Heart left ventricle (tissue), 16 donors: ENCODE measurements around the gene ITK. TPM values are rescaled to one million over a fixed set of nuclear protein-coding genes. Genes with fewer than 3 reads are reported as not detected.
"Not testable (repeated sequence)": the region's sequence is repeated elsewhere in the genome, so short reads cannot be mapped to it uniquely, and the experiment has no call there.

Experiments used
- ATAC-seq, 4 donors: fragments of 200-7000 bp; cut with Tn5 transposase; one replicate each; pipeline ENCODE4 v1.9.1; 2020 to 2022; ENCODE audit warnings: moderate library complexity in 4 of 4, mild to moderate bottlenecking in 3 of 4, moderate number of reproducible peaks in 1 of 4
- DNase-seq, 5 donors: peaks; one replicate each; pipeline ENCODE4 v3.0.0-alpha.2; 2020
- H3K27ac ChIP-seq, 12 donors: fragments of 200-600 bp; sonication (generic) in 4 of 12; one replicate each; pipeline versions ENCODE4 v1.5.0 to v1.8.0; 2016 to 2022; ENCODE audit warnings: mild to moderate bottlenecking in 2 of 12
- H3K27me3 ChIP-seq, 9 donors: fragments of 200-600 bp; sonication (generic) in 2 of 9; one replicate each; pipeline versions ENCODE4 v1.5.1 to v1.8.0; 2016 to 2022; ENCODE audit warnings: mild to moderate bottlenecking in 3 of 9
- H3K36me3 ChIP-seq, 9 donors: fragments of 200-600 bp; sonication (generic) in 2 of 9; one replicate each; pipeline versions ENCODE4 v1.5.0 to v1.8.0; 2018 to 2022; ENCODE audit warnings: mild to moderate bottlenecking in 2 of 9
- H3K4me1 ChIP-seq, 12 donors: fragments of 200-600 bp; sonication (generic) in 4 of 12; one replicate each; pipeline versions ENCODE4 v1.5.0 to v1.8.0; 2016 to 2022; ENCODE audit warnings: mild to moderate bottlenecking in 3 of 12
- H3K4me3 ChIP-seq, 12 donors: fragments of 200-600 bp; sonication (generic) in 4 of 12; one replicate each; pipeline versions ENCODE4 v1.5.0 to v1.8.0; 2017 to 2022; ENCODE audit warnings: mild to moderate bottlenecking in 9 of 12, moderate library complexity in 4 of 12
- H3K9me3 ChIP-seq, 12 donors: fragments of 200-600 bp; sonication (generic) in 4 of 12; one replicate each; pipeline versions ENCODE4 v1.5.0 to v1.8.0; 2016 to 2022; ENCODE audit warnings: mild to moderate bottlenecking in 1 of 12
- CTCF ChIP-seq, 12 donors: fragments of 200-600 bp; sonication (generic) in 4 of 12; IDR thresholded peaks; one replicate each; pipeline versions ENCODE4 v1.5.0 to v1.8.0; 2018 to 2022; ENCODE audit warnings: antibody characterized with exemption in 12 of 12, mild to moderate bottlenecking in 5 of 12
- POLR2A ChIP-seq, 2 donors: fragments of 450-650 bp; IDR thresholded peaks; one replicate each; pipeline ENCODE4 v1.6.1; 2017; ENCODE audit warnings: antibody characterized with exemption in 2 of 2, mild to moderate bottlenecking in 2 of 2, moderate library complexity in 2 of 2
- WGBS, 4 donors: extraction: QIAGEN DNeasy Blood & Tissue Kit in 2 of 4; methylation state at CpG; one replicate each; pipeline versions ENCODE4 v1.1.5 to v1.1.7; 2013 to 2018; 5-methylcytosine and 5-hydroxymethylcytosine counted together
- intact Hi-C, 10 donors: fragments of 100-400 bp; cut with DNase I; formaldehyde crosslinking; loops; one replicate each; pipeline versions ENCODE4 v1.11.1 to v1.14.2; 2022
- polyA plus RNA-seq, 2 donors: library from polyadenylated mRNA; stranded (reverse); fragments of 200-250 nt; gene quantifications; one replicate each; pipeline ENCODE4 v1.2.3, GENCODE V29; 2013
- total RNA-seq, 9 donors: library from RNA; depleted of rRNA in 2 of 9; stranded (reverse); fragments of >200 nt in 2 of 9; fragmentation: NEBNext Ultra II Directional in 3 of 9; extraction: Animal tissue kit (Norgen Biotek cat#: 25700) in 3 of 9; gene quantifications; one replicate each; pipeline versions ENCODE4 v1.1.0 to v1.2.4, GENCODE V29; 2016 to 2023
- donor health status: ischemic (EF 13 %, LVEDD 7.1; RV severe dilation, severe dysfunction).
- donor health status: healthy with polysubstance abuse.
- donor health status: DM: no; HTN: yes; CAD: no.
- donor health status: DM: no; HTN: no; CAD: no.
- donor health status: ischemic (EF 25% LVEDD 6.9; RV normal size, moderate dysfunction).
- donor health status: ischemic (EF 25% LVEDD 5.7; RV mildly dilated, moderate dysfunction).
- donor health status: healthy.
- donor health status: DM: yes; HTN: yes; CAD: no.
- donor health status: ischemic (EF 35%, LVEDD 5.7; RV mildly dilated, moderate dysfunction).
- donor health status: nonischemic (EF 11% LVEDD 7.7; RV severe dilation, severe dysfunction).
- donor health status: DM: yes; HTN: yes; CAD: no.
- donor health status: PGD.
- donor health status: ischemic (EF 29% LVEDD 5.4; RV normal size, mild dysfunction).
- donor health status: nonischemic (EF 23%, LVEDD 6.1; RV moderate dilation, normal function).

The ITK gene
- total and polyA plus RNA-seq, 11 donors: 0.09 to 7.3 (median 0.42) TPM

- Histone ChIP-seq H3K27me3 (peaks cover 0 to 11% (median 0%) of the 10 kb centered on the region in 9 donors), H3K4me1 (no peaks in the 10 kb centered on the region), H3K27ac (peak overlapping the region in 1 of 12 donors; percentile 84), H3K36me3 (no peaks in the 10 kb centered on the region), H3K9me3 (no peaks in the 10 kb centered on the region), H3K4me3 (no peak overlapping the region)
- intact Hi-C loops: no loop called here
- TF ChIP-seq POLR2A (IDR thresholded peaks at IDR 0.05) (no peak), CTCF (IDR thresholded peaks at IDR 0.05) (no peak)
- ATAC-seq (no peak), DNase-seq (no peak)
- 57 to 66% (median 61%) methylated on average over 6 of the region's 6 CpGs for WGBS, 4 donors
Observed at GRCh38 chr5:157177953-157178352, 2.7 kb upstream of the ITK start.

GRCh38 chr5:157178966-157179365 is 1.7 kb upstream of the ITK start:
- Histone ChIP-seq H3K27me3 (peaks cover 0 to 13% (median 0%) of the 10 kb centered on the region in 9 donors), H3K4me1 (no peaks in the 10 kb centered on the region), H3K36me3 (no peaks in the 10 kb centered on the region), H3K4me3 (no peak overlapping the region), H3K27ac (peak overlapping the region in 1 of 12 donors; percentile 84), H3K9me3 (peaks cover 0 to 2% (median 0%) of the 10 kb centered on the region in 12 donors)
- TF ChIP-seq CTCF (IDR thresholded peaks at IDR 0.05): no peak
- TF ChIP-seq POLR2A (IDR thresholded peaks at IDR 0.05): no peak
- DNase-seq (no peak), ATAC-seq (no peak)
- 65 to 88% (median 88%) methylated on average over 3 of the region's 3 CpGs for WGBS, 4 donors
- intact Hi-C loops: no loop called here

GRCh38 chr5:157182143-157182757 is 1.6 kb downstream of the ITK start:
- no peaks in the 10 kb centered on the region for H3K36me3 ChIP-seq
- H3K27ac ChIP-seq: peak overlapping the region in 1 of 12 donors; percentile 84
- peaks cover 0 to 4% (median 0%) of the 10 kb centered on the region in 12 donors for H3K9me3 ChIP-seq
- ATAC-seq (no peak), DNase-seq (no peak)
- TF ChIP-seq POLR2A (IDR thresholded peaks at IDR 0.05) (no peak), CTCF (IDR thresholded peaks at IDR 0.05) (no peak)
- 65 to 70% (median 66%) methylated on average over 3 of the region's 3 CpGs for WGBS, 4 donors
- intact Hi-C loops: no loop called here
- H3K4me1 ChIP-seq: no peaks in the 10 kb centered on the region
- peaks cover 0 to 17% (median 0%) of the 10 kb centered on the region in 9 donors for H3K27me3 ChIP-seq
- H3K4me3 ChIP-seq: peak overlapping the region in 2 of 12 donors; percentile 27 to 56

GRCh38 chr5:157184117-157184670 is 3.6 kb downstream of the ITK start:
- WGBS, 4 donors: 80 to 87% (median 86%) methylated on average over 8 of the region's 8 CpGs
- Histone ChIP-seq H3K9me3 (peaks cover 0 to 4% (median 0%) of the 10 kb centered on the region in 12 donors), H3K27me3 (peaks cover 0 to 8% (median 0%) of the 10 kb centered on the region in 9 donors), H3K4me3 (peak overlapping the region in 1 of 12 donors; percentile 56), H3K36me3 (no peaks in the 10 kb centered on the region), H3K27ac (peak overlapping the region in 1 of 12 donors; percentile 18), H3K4me1 (no peaks in the 10 kb centered on the region)
- DNase-seq (no peak), ATAC-seq (no peak)
- no peak for TF ChIP-seq POLR2A (IDR thresholded peaks at IDR 0.05)
- no peak for TF ChIP-seq CTCF (IDR thresholded peaks at IDR 0.05)
- intact Hi-C loops: no loop called here

- peak overlapping the region in 1 of 12 donors; percentile 56 for H3K4me3 ChIP-seq
- not testable (repeated sequence) for ATAC-seq
Observed at GRCh38 chr5:157185122-157185521, 4.5 kb downstream of the ITK start.

More at GRCh38 chr5:157185122-157185521, 4.5 kb downstream of the ITK start:
- H3K4me1 ChIP-seq, DNase-seq, H3K27ac ChIP-seq, H3K27me3 ChIP-seq, H3K36me3 ChIP-seq, H3K9me3 ChIP-seq, intact Hi-C loops: not testable (repeated sequence)
- 92 to 95% (median 92%) methylated on average over 6 of the region's 6 CpGs for WGBS, 4 donors
